HEK293T (cell line): ENCODE measurements around the gene COL19A1.

Experiments
- ARNT ChIP-seq: fragments of 450-650 bp; IDR thresholded peaks from 2 replicates; pipeline ENCODE4 v1.6.1; 2017; ENCODE audit warnings: mild to moderate bottlenecking
- BHLHE40 ChIP-seq: fragments of 450-650 bp; IDR thresholded peaks from 2 replicates; pipeline ENCODE4 v1.6.1; 2016; ENCODE audit warnings: mild to moderate bottlenecking, moderate library complexity, borderline replicate concordance
- ELF4 ChIP-seq: fragments of 450-650 bp; IDR thresholded peaks from 2 replicates; pipeline ENCODE4 v1.6.1; 2017; ENCODE audit warnings: antibody characterized with exemption
- FOXA1 ChIP-seq: fragments of 450-650 bp; IDR thresholded peaks from 2 replicates; pipeline ENCODE4 v1.6.1; 2016; ENCODE audit warnings: mild to moderate bottlenecking
- FOXK2 ChIP-seq: fragments of 450-650 bp; IDR thresholded peaks from 2 replicates; pipeline ENCODE4 v1.6.1; 2016; ENCODE audit warnings: mild to moderate bottlenecking
- FOXM1 ChIP-seq: fragments of 450-650 bp; IDR thresholded peaks from 2 replicates; pipeline ENCODE4 v1.6.1; 2017; ENCODE audit warnings: mild to moderate bottlenecking, borderline replicate concordance
- HDGF ChIP-seq: fragments of 450-650 bp; IDR thresholded peaks from 2 replicates; pipeline ENCODE4 v1.6.1; 2017; ENCODE audit warnings: antibody characterized with exemption, borderline replicate concordance
- L3MBTL2 ChIP-seq: fragments of 450-650 bp; conservative IDR thresholded peaks from 2 replicates; pipeline ENCODE4 v1.6.1; 2016; ENCODE audit warnings: mild to moderate bottlenecking
- LEF1 ChIP-seq: fragments of 450-650 bp; IDR thresholded peaks from 2 replicates; pipeline ENCODE4 v1.6.1; 2017; ENCODE audit warnings: mild to moderate bottlenecking, borderline replicate concordance
- SP1 ChIP-seq: fragments of 450-650 bp; IDR thresholded peaks from 2 replicates; pipeline ENCODE4 v1.6.1; 2017
- SUZ12 ChIP-seq: fragments of 450-650 bp; IDR thresholded peaks from 2 replicates; pipeline ENCODE4 v1.6.1; 2016; ENCODE audit warnings: mild to moderate bottlenecking
- TARDBP ChIP-seq: fragments of 450-650 bp; IDR thresholded peaks from 2 replicates; pipeline ENCODE4 v1.6.1; 2016
- ZNF384 ChIP-seq: fragments of 450-650 bp; IDR thresholded peaks from 2 replicates; pipeline ENCODE4 v1.6.1; 2016
- TF ChIP-seq, protein P1 (sequence below): fragments of 450-650 bp; IDR thresholded peaks from 2 replicates; pipeline ENCODE4 v1.6.1; 2016

DNA sequence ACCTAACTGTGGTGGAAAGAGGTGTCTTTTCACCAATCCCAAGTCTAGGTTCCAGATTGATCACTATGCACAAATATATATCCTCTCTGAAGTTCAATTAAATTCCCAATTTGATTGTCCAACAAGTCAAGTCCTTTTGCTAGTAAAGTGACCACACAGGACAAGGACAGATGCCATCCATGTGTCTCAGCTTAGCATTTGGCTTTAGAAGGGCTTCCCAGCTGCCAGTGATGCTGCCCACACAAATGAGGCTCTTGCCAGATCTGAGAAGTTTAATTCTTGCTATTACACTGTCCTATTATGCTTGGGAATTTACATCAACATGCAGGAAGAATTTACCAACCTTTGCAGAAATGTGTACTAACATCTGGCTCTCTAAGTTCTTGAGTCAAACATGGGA is 328.1 kb downstream of the COL19A1 start:
- TF ChIP-seq L3MBTL2 (no peak), FOXM1 (no peak), BHLHE40 (no peak), ELF4 (no peak), FOXA1 (no peak), ZNF384 (no peak), SUZ12 (no peak), FOXK2 (no peak), SP1 (no peak), TARDBP (no peak), LEF1 (no peak), ARNT (no peak), HDGF (no peak)
- TF ChIP-seq, protein P1, sequence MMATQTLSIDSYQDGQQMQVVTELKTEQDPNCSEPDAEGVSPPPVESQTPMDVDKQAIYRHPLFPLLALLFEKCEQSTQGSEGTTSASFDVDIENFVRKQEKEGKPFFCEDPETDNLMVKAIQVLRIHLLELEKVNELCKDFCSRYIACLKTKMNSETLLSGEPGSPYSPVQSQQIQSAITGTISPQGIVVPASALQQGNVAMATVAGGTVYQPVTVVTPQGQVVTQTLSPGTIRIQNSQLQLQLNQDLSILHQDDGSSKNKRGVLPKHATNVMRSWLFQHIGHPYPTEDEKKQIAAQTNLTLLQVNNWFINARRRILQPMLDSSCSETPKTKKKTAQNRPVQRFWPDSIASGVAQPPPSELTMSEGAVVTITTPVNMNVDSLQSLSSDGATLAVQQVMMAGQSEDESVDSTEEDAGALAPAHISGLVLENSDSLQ = no peak
